ENCODE data around the gene ZNF334. TPM values are rescaled to one million over a fixed set of nuclear protein-coding genes. Genes with fewer than 3 reads are reported as not detected.
A peak's percentile ranks its signal among the peaks of the same experiment; 100 is the strongest.

The ZNF334 gene
- 0.54 and 1.0 TPM in 2 replicates for total RNA-seq (2014; rRNA removed; shearing (Covaris generic))

- DNase-seq (ENCODE audit: low read depth): peak; percentile 62
Observed at GRCh38 chr20:46512943-46513844, at the start of gene ZNF334. Gene ZNF334, minus strand, starts transcription at chr20:46513559. Its CDS starts 1,457 bp downstream, at chr20:46512102.

GRCh38 chr20:46562373-46563169 lies 49.2 kb upstream of the ZNF334 start:
- peak; percentile 69 for DNase-seq (ENCODE audit: low read depth)

- no peak for DNase-seq (ENCODE audit: low read depth)
Observed at GRCh38 chr20:46562009-46562372, 48.6 kb upstream of the ZNF334 start.

- no peak for DNase-seq (ENCODE audit: low read depth)
Observed at GRCh38 chr20:46559685-46560440, 46.5 kb upstream of the ZNF334 start.

GRCh38 chr20:46559001-46559400 lies 45.6 kb upstream of the ZNF334 start:
- DNase-seq (ENCODE audit: low read depth): no peak

GRCh38 chr20:46558511-46558959 lies 45.2 kb upstream of the ZNF334 start:
- DNase-seq (ENCODE audit: low read depth): peak; percentile 94

GRCh38 chr20:46557231-46557956 lies 44.0 kb upstream of the ZNF334 start:
- peak; percentile 39 for DNase-seq (ENCODE audit: low read depth)

- no peak for DNase-seq (ENCODE audit: low read depth)
Observed at GRCh38 chr20:46555370-46555956, 42.1 kb upstream of the ZNF334 start.

GRCh38 chr20:46554828-46555227 lies 41.5 kb upstream of the ZNF334 start:
- DNase-seq (ENCODE audit: low read depth): no peak

GRCh38 chr20:46553926-46554325 lies 40.6 kb upstream of the ZNF334 start:
- DNase-seq (ENCODE audit: low read depth): no peak

- peak; percentile 31 for DNase-seq (ENCODE audit: low read depth)
Observed at GRCh38 chr20:46552460-46553420, 39.4 kb upstream of the ZNF334 start.

GRCh38 chr20:46551522-46552381 lies 38.4 kb upstream of the ZNF334 start:
- DNase-seq (ENCODE audit: low read depth): no peak

GRCh38 chr20:46550461-46550860 lies 37.1 kb upstream of the ZNF334 start, which contains the start of gene OCSTAMP:
Gene OCSTAMP, minus strand, starts transcription at chr20:46550654. Its CDS starts 94 bp downstream, at chr20:46550560.
- no peak for DNase-seq (ENCODE audit: low read depth)

- DNase-seq (ENCODE audit: low read depth): no peak
Observed at GRCh38 chr20:46549188-46549972, 36.0 kb upstream of the ZNF334 start.

- DNase-seq (ENCODE audit: low read depth): no peak
Observed at GRCh38 chr20:46548688-46549087, 35.3 kb upstream of the ZNF334 start.

- DNase-seq (ENCODE audit: low read depth): no peak
Observed at GRCh38 chr20:46547995-46548394, 34.6 kb upstream of the ZNF334 start.

GRCh38 chr20:46546936-46547335 lies 33.6 kb upstream of the ZNF334 start:
- no peak for DNase-seq (ENCODE audit: low read depth)

GRCh38 chr20:46546298-46546697 lies 32.9 kb upstream of the ZNF334 start:
- DNase-seq (ENCODE audit: low read depth): no peak

Data from Daoy (cell line).